Fibroblast of villous mesenchyme (primary cell): ENCODE results near the gene ARL2BP. TPM values are rescaled to one million over a fixed set of nuclear protein-coding genes. Genes with fewer than 3 reads are reported as not detected.

Experiments used
- DNase-seq: peaks from one replicate; pipeline ENCODE4 v3.0.0-alpha.2; 2010; ENCODE audit warnings: low read depth
- H3K4me3 ChIP-seq: 2 replicates; pipeline ENCODE4 v1.5.1; 2011; ENCODE audit warnings: low read depth, mild to moderate bottlenecking, low read length
- total RNA-seq: library from RNA; depleted of rRNA; stranded (reverse); fragments of >200 nt; gene quantifications from 2 replicates; pipeline ENCODE4 v1.2.3, GENCODE V29; 2012
- TF ChIP-seq, protein P1 (sequence below): IDR thresholded peaks from 2 replicates; pipeline ENCODE4 v1.5.1; 2012; ENCODE audit warnings: low read depth, mild to moderate bottlenecking, low read length; ENCODE audit not compliant: insufficient read depth

The ARL2BP gene
- total RNA-seq, 1 donor: 134 TPM

- TF ChIP-seq, protein P1, sequence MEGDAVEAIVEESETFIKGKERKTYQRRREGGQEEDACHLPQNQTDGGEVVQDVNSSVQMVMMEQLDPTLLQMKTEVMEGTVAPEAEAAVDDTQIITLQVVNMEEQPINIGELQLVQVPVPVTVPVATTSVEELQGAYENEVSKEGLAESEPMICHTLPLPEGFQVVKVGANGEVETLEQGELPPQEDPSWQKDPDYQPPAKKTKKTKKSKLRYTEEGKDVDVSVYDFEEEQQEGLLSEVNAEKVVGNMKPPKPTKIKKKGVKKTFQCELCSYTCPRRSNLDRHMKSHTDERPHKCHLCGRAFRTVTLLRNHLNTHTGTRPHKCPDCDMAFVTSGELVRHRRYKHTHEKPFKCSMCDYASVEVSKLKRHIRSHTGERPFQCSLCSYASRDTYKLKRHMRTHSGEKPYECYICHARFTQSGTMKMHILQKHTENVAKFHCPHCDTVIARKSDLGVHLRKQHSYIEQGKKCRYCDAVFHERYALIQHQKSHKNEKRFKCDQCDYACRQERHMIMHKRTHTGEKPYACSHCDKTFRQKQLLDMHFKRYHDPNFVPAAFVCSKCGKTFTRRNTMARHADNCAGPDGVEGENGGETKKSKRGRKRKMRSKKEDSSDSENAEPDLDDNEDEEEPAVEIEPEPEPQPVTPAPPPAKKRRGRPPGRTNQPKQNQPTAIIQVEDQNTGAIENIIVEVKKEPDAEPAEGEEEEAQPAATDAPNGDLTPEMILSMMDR: no peak
- H3K4me3 ChIP-seq: no peak overlapping the region
- no peak for DNase-seq
Measured at GRCh38 chr16:57236022-57236350, 9.1 kb upstream of the ARL2BP start.

GRCh38 chr16:57238682-57239081, 6.4 kb upstream of the ARL2BP start:
- TF ChIP-seq, protein P1: no peak
- H3K4me3 ChIP-seq: no peak overlapping the region
- no peak for DNase-seq

GRCh38 chr16:57239107-57239506, 6.0 kb upstream of the ARL2BP start:
- DNase-seq: no peak

DNA sequence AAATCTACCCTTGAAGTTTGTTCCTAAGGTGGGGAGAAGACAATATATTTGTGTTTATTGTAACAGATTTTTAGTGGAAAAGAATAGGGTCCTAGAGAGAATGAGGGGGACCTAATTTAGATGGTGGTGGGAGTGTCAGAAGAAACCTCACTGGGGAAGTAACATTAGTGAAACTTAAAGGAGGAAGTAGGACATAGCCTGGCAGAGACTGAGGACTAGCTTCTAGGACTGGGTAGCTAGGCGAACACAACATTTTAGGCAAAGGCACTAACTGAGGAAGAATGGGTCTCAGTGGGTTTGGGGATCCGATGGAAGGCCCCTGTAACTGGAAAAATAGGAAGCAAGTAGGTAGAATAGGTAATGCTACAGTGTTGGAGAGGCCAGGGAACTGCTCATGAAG, 4.2 kb upstream of the ARL2BP start:
- H3K4me3 ChIP-seq: no peak overlapping the region
- TF ChIP-seq, protein P1: no peak
- no peak for DNase-seq

More at GRCh38 chr16:57239107-57239506, 6.0 kb upstream of the ARL2BP start:
- TF ChIP-seq, protein P1: no peak
- no peak overlapping the region for H3K4me3 ChIP-seq

DNA sequence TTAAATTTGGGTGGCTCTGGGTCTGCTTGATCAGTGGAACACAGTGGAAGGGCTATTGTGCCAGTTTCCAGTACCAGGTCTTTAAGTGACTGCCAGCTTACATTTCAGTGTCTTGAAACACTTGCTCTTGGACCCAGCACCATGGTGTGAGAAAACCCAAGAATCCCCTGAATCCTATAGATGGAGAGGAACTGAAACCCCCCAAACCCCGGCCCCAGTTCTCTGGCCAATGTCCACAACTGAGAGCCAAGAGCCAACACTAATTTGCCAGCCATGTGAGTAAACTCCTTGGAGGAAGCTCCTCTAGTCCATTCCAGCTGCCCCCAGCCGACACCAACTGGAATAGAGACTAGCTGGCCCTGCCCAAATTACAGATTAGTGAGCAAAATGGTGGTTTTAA, 2.4 kb upstream of the ARL2BP start:
- DNase-seq: no peak
- no peak overlapping the region for H3K4me3 ChIP-seq
- TF ChIP-seq, protein P1: no peak

DNA sequence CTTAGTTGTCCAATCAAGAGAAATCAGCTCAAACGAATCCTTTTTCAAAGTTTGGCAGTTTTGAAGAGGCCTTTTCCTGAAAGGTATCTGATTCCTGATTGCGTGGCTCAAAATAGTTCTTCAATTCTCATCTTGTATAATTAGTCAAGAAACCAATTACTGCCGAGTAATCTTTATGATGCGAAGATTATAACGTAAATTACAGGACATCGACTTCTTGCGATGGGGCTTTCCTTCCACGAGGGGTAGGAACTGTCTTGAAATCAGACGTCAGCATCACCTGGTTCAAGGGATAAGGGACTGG, 644 bp upstream of the ARL2BP start:
- TF ChIP-seq, protein P1: no peak
- DNase-seq: no peak
- peak overlapping the region; percentile 66 for H3K4me3 ChIP-seq

- DNase-seq: no peak
- TF ChIP-seq, protein P1: no peak
- H3K4me3 ChIP-seq: peak overlapping the region; percentile 79
Measured at GRCh38 chr16:57245472-57246113, 534 bp downstream of the ARL2BP start.
